DMS53 treated with DMSO at 0.1 percent for 48 hours (cell line): Measurements from ENCODE around the gene RGS8.
"Not testable (repeated sequence)": the region's sequence is repeated elsewhere in the genome, so short reads cannot be mapped to it uniquely, and the experiment has no call there.

Source experiments
- DNase-seq: peaks from one replicate; lab custom pipeline; 2025; ENCODE audit not compliant: unreplicated experiment; lab: John Stamatoyannopoulos, UW

RGS8 gene

DNA sequence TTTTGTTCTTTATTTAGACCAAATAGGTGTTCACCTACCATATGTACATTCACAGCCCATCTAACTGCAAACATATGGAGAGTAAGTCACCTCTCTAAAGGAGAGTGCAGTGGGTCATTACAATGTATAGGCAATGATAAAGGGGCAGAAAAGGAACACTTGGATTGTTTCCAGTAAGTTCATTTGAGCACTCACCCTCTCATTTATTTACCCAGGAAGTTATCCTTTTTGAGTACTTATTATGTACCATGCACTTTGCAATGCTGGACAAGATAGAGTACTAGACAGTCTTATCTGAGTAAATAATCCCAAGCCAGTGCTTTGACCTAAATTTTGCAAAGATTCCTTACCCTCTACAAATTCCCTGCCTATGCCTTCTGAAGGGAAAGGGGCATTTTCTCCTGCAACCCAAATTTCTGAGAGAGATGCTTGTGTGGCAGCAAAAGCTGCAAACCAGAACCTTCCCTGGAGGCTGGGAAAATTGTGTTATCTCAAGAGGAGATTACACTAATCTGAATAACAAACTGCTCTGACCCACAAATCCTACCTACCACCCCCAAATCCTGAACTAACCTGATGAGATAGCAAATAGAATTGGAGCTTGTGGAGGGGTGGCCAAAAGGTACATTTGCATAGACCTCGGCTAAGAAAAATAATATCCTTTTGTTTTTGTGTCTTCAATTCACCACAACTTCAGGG, 18.6 kb upstream of the RGS8 start:
- DNase-seq, result peak; percentile 61

DNA sequence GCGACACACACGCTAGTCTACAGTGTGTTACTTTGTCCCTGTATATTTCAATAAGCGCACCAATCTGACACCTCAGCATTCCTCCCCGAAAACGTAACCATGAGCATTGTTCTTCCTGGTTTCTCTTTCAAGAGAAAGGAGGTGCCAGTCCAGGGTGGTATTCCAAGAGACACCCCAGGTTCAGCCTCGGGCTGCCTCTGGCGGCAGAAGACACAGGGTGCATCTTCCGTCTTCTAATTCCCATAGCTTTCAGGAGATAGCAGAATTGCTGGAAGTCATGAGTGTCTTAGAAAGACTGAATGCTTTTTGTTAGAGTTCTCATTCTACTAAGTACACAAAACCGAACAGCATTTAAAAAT, 15.9 kb upstream of the RGS8 start:
- no peak for DNase-seq

DNA sequence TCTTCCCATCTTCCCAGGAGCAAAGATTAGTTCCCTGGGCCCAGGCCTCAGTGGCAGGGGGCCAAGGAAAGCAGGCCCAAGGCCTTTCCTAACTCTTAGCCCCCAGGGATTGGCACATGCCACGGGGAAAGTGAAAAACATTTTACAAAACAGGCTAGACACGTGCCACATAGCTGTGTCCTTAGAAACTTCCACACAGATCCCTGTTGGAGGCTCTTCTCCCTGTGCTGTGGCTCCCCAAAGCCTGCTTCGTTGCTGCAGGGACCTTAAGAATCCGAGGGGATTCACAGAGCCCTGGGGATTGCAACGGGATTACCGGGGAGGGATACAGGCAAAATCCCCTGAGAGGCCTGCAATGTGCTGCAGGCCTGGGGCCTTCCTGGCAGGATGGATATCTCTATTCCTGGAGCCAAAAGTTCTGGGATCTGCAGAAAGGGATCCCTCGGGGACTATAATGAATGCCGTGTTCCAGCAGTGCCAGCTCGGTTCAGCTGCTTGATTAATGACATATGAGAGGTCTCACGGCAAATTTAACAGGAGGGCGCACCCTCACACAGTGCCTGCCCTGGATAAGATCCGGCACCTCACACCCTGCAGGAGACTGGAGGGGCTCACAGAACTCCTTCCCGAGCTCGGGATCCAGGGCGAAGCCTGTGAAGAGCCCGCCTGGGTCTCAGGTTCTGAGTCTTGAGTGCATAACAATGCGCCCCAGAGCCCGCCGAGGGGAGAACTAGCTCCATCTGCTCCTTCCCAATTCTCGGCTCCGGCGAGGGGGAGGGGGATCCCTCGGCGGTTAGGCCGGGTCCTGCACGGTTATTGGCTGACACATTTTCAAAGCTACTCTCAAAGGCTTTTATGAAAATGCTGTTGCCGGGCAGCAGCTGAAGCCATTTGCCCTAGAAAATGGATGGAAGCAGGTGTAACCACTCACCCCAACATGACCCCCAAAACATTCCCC, 15.3 kb upstream of the RGS8 start:
- no peak for DNase-seq

DNA sequence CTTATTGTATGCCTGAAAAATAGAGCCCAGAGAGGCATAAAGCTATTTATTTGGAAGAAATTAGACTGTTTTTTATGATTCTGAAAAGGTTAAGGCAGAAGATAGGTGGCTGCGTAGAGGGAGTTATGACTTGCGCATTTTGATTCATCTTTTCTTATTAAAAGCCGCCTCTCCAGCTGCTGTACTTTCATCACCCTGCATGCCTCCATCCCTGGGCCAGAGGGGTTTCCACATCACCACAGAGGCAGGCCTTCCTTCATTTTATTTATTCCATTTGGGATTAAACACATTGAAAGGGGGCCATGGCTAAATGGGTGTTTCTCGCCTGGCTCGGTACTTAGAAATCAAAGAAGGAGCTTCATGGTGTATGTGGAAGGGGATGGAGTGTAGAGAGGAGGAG, 14.6 kb upstream of the RGS8 start:
- no peak for DNase-seq

DNA sequence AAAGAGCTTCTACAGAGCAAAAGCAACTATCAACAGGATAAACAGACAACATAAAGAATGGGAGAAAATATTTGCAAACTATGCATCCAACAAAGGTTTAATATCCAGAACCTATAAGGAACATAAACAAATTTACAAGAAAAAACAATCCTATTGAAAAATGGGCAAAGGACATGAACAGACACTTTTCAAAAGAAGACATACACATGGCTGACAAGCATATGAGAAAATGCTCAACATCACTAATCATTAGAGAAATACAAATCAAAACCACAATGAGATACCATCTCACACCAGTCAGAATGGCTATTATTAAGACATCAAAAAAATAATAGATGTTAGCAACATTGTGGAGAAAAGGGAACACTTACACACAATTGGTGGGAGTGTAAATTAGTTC, 8.8 kb upstream of the RGS8 start:
- DNase-seq, result not testable (repeated sequence)

DNA sequence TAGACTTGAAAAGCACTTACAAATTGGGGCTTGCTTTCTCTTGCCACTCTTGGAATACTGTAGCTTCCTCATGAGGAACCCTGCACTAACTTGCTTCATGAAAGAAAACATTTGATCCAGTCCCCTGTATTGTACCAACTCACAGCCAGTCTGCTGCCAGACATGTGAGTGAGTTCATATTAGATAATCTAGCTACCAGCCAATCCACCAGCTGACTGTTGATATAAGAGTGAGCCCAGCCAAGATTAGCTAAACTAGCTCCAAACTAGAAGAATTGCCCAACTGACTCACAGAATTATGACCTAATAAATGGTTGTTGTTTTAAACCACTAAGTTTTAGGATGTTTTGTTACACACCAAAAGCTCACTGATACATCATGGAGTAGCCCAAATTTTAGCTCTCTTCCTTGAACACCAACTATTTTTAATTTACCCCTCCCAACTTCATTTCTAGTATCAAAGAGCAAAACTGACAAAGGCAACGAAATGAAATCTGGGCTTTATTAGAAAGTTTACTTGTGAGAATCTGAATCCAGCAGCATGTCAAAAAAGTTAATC, 6.6 kb upstream of the RGS8 start:
- DNase-seq, result no peak

DNA sequence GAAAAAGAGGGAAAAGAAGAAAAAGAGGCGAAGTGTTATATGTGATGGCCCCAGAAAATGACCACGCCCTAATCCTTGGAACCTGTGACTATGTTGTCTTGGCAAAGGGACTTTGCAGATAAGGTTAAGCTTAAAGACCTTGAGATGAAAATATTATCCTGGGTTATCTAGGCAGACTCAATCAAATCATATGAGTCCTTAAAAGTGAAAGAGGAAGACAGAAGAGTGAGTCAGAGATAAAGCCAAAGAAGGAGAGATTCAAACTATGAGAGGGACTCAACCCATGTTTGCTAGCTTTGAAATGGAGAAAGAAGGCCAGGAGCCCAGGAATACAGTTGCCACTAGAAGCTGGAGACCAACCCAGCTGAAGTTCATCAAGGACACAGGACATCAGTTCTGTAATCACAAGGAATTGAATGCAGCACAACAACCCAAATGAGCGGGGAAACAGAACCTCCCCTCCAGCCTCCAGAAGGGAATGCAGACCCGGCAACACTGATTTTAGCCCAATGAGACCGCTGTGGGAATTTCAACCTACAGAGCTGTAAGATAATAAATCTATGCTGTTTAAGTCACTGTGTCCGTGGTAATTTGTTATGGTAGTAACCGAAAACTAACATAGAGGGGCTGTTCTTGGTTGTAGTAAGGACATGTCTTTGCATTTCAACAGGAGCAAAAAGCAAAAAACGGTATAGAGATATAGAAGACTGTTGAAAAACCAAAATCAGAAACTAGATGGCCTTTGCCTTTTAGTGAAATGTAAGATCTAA, 4.2 kb upstream of the RGS8 start:
- DNase-seq, result no peak

DNA sequence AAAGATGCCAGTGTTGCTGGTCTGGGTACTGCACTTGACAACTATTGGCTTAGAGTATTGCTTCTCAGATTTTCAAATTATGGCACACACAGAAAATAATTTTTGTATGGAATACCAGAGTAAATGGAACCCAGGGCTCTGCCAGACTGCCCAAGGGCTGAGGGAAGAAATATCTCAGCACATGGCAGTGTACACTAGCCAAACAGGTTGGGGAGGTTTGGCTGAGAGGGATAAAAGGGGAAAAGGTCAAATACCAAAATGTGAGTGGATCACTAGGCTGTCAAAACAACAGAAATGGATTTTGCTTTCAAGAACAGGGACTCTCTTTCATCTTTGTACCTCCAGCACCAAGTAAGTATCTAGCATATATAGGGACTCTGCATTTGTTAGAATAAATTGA, 3.0 kb upstream of the RGS8 start:
- peak; percentile 45 for DNase-seq

DNA sequence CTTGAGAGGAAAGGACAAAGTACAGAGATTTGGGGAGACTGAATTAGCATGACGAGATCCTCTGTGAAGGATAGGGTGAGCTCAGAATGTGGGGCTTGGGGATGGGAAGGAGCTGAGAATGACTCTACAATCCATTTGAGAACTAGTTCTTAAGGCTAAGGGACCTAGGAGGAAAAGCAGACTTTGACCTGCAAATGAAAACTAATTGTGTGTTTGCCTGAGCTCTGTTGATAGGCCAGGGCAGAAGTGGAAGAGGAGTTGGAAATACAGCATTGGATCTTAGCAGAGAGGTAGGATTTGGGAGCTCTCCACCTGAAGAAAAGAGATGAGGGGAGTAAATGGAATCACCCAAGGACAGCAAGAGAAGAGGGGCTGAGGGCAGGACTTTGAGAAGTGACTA, 2.1 kb upstream of the RGS8 start:
- no peak for DNase-seq

DNA sequence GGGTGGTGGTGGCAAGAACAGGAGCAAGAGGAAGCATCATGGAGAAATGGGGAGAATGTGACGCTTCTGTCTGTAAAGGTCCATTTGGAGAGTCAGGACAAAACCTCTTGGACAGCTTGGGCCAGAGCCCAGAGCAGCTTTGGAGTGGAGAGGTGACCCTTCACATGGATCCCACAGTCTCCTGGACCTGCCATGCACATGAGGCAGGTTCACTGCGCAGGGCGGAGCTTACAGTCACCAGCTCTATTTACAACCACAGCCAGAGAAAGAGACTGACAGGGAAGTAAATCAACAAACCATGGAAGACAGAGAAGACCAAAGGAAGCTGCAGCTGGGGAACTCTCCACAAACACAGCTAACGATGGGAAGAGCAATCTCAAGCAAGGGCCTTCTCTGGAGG, 828 bp upstream of the RGS8 start:
- peak; percentile 25 for DNase-seq

DNA sequence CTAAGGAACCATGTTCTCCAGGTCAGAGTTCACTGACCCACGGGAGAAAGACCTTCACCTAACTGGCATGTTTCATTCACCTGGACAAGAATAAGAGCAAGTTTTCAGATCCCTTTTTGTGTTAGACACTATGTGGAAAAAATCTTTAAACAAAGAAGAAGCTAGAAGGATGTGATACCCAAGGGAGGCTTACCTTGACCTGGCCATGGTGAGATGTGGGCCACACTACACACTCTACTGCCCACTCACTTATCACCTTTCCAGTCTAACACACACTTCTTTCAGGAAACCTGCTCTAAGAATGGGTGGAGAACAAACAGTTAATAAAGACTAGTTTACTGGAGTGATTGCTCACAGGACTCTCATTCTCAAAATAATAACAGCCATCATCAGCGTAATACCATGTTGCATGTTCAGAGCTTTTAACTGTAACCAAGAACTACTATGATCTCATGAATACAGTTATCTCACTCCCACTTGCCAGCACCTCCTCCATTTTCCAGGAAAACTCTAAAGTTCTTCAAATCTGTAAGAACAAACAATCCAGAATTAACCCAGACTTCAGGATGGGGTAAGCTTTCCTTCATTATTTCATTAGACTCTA, 1.4 kb downstream of the RGS8 start:
- DNase-seq, result no peak

DNA sequence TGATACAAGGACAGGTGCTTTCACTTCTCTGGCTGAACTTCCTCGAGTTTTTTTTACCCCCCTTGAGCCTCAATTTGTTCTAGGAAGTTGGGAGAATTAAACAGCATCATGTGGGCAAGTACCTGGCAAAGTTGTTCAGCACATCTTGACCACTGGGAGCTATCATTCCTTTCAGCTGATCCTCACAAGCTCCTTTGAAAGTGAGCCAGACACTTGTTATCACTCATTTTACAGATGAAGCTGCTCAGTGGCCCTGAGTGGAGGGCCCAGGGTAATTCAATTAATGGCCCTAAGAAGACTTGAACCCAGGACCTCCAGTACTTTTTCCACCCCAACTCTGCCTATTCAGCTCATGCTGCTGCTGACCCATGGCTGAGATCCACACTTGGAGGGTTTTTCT, 2.0 kb downstream of the RGS8 start:
- DNase-seq, result no peak

DNA sequence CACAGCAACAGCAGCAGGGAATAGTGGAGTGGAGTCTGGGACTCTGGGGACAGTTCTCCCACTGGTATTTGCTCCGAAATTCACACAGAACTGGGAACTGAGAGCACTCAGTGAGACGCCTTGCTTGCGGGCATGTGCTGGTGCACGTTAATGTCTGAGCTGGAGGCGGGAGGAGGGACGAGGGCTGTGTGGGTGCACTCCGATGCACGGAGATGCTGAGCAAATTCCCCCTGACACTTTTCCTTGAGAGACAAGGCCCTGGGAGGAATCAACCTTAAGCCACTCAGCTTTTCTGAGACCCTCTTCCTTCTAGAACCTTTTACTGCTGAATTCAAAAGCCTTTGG, 2.8 kb downstream of the RGS8 start:
- no peak for DNase-seq

DNA sequence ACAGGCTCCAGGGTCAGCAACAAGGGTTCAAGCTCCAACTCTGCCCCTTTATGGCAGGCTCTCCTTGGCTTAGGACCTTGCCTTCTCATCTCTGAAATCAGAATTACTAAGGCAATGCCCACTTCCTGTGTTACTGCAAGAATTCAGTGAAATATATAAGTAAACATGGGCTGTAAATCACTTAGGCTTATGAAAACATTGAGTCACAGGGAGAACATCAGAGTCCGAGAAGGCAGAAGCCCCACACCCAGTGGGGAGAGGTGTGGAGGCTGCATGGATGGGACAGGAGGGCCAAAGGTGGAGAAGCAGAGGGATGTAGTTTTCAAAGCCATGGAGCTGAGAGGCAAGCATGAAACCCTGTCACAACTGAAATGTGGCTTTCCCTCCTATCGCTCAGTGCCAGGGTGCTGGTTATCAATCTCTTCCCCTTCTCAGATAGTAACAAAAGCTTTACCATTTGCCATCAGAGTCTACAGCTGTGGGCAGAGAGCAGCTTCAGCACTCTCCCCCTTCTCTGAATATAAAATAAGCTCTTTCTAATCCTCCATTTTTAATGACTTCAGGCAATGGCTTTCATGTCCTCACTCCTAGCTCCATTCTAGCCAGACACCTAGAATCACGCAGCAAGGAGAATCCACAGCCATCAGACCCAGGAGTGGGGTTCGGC, 3.4 kb downstream of the RGS8 start:
- DNase-seq, result peak; percentile 71

DNA sequence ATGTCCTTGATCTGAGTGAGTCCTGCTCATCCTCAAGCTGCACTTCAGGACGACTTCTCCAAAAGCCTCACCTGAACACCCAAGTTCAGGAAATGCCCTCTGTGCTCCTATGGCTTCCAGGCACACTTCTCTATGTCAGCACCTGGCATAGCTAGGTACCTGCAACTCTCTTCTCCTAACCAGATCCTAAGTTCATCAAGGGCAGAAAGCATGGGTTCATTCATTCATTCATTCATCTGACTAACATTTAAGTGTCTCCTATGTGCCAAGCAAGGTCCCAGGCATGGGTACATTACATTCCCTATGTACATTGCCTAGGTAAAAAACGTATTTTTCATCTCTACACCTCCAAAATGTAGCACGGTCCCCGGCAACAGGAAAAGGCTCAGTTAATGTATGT, 4.0 kb downstream of the RGS8 start:
- DNase-seq, result no peak

DNA sequence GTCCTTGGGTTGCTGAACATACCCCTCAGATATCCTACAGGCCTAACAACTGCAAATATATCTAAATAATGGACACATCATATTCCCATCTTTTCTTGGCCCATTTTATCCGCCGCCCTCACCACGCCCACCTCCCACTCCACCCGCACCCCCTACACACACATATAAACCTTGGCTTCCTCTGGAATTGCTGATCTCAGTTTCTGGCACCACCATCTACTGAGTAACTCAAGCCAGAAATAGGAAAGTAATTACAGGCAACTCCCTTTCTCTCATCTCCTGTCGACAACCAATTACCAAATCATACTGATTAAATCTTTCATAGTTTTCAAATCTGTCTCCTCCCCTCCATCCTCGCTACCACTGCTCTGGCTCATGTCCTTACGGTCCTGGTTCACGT, 4.7 kb downstream of the RGS8 start:
- DNase-seq, result no peak

DNA sequence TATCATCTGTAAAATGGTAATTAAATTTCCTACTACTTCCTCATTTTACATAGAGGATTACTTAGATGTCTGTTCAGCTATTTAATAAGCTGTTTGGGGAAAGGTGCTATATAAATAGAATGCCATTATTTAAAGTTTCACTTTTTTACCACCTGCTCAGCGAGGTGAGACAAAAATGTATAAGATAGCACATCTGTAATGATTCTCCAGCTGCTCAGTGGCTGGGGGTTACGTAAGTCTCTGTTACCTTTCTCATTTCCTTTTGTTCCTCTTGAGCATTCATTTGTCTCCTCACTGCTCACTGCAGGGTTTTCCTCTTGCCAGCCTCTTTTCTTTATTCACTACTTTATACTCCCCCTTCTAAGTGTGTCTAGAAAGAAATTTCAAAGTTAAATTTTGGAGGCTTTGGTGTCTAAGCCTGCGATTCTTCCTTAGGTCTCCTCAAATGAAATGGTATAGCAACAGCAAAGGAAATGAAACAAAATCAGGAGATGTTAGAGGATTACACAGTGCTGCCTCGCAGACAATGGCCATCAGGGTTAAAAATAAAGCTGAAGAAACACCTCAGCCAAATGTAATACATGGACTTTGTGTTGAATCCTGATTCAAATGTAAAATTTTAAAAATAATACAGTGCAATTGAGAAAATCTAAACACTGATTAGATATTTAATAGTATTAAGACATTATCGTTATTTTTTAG, 6.8 kb downstream of the RGS8 start:
- no peak for DNase-seq

DNA sequence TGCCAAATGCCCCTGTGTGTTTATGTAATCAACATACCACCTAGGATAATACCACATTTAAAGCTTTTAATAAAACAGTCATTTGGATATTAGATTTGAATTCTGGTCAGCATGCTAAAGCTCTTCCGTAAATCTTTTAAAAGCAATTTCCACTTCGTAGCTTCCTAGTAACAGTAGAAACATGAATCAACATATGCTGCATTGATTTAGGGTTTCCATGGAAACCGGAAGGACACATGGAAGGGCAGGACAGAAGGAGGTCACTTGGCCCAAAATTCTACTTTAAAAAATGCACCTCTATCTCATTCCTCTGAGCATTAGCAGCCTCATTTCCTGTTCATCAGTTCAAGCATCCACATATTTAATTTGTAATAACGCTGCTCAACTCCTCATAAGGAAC, 8.1 kb downstream of the RGS8 start:
- DNase-seq, result no peak

DNA sequence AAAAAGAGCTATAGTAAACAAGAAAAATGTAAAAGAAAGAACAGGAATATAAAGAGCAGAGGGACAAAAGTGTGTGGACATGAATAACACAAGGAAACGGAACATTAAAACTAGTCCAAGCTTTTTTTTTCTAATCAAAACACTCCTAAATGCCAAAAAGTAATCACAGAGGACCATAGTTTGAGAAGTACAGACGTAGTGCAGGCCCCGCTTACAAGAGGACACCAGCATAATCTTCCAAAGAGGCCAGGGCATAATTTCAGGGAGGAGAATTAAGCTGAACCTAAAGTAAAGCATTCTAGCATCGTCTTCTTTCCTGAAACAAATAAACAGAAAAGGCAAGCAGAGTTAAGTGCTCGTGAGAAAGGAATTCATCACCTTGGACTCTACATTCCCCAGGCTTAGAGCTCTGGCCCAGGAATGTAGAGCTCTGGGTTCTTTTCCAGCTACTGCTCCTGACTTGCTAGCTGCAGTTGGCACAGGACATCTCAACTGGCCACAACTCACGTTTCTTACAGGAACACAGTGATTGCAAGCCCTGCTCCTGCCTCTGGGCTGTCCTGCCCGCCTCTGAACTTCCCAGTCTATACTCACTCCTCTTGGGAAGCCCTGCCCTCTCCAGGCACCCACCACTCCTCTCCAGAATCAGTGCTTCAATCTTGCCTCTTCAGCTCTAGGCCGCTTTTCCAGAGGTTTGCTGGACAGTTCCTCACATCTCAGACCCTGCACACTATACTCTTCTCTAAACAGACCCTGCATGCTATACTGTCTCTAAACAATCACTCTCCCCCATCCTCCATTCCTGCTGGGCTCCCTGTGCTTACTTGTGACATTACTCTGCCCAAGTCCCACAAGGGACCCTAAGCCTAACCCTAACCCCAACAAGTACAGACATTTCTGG, 9.8 kb downstream of the RGS8 start:
- DNase-seq, result no peak
